ENCODE data around the gene PPIH.
"Not testable (repeated sequence)": the region's sequence is repeated elsewhere in the genome, so short reads cannot be mapped to it uniquely, and the experiment has no call there.

PPIH gene

GRCh38 chr1:42692911-42693310, 34.7 kb downstream of the PPIH start:
- no peak for TF ChIP-seq CTCF (IDR thresholded peaks at IDR 0.05; ENCODE audit: low read depth, low read length)
- DNase-seq (ENCODE audit: extremely low read depth, low read depth) = no peak

GRCh38 chr1:42698081-42698813, 40.0 kb downstream of the PPIH start:
- no peak for DNase-seq (ENCODE audit: extremely low read depth, low read depth)
- TF ChIP-seq CTCF (IDR thresholded peaks at IDR 0.05; ENCODE audit: low read depth, low read length) = no peak

- TF ChIP-seq CTCF (IDR thresholded peaks at IDR 0.05; ENCODE audit: low read depth, low read length) = no peak
- DNase-seq (ENCODE audit: extremely low read depth, low read depth) = no peak
Measured at GRCh38 chr1:42700006-42700405, 41.8 kb downstream of the PPIH start.

- no peak for DNase-seq (ENCODE audit: extremely low read depth, low read depth)
- no peak for TF ChIP-seq CTCF (IDR thresholded peaks at IDR 0.05; ENCODE audit: low read depth, low read length)
Measured at GRCh38 chr1:42703888-42704464, 45.8 kb downstream of the PPIH start.

- not testable (repeated sequence) for DNase-seq (ENCODE audit: extremely low read depth, low read depth)
Measured at GRCh38 chr1:42712808-42713207, 54.6 kb downstream of the PPIH start.

- TF ChIP-seq CTCF (IDR thresholded peaks at IDR 0.05; ENCODE audit: low read depth, low read length) = no peak
Measured at GRCh38 chr1:42713293-42713692, 55.1 kb downstream of the PPIH start.

GRCh38 chr1:42714441-42714840, 56.2 kb downstream of the PPIH start:
- DNase-seq (ENCODE audit: extremely low read depth, low read depth) = not testable (repeated sequence)

More at GRCh38 chr1:42713293-42713692, 55.1 kb downstream of the PPIH start:
- DNase-seq (ENCODE audit: extremely low read depth, low read depth) = no peak

GRCh38 chr1:42720868-42721267, 62.6 kb downstream of the PPIH start:
- DNase-seq (ENCODE audit: extremely low read depth, low read depth) = no peak
- no peak for TF ChIP-seq CTCF (IDR thresholded peaks at IDR 0.05; ENCODE audit: low read depth, low read length)

Measured in AG09319 (cell line).